H1 (cell line): ENCODE data around the gene NME3. TPM values are rescaled to one million over a fixed set of nuclear protein-coding genes. Genes with fewer than 3 reads are reported as not detected.

ENCODE experiments used
- CTCF ChIA-PET: fragments of 300-600 bp; sonication (Branson Sonifier 250); formaldehyde crosslinking; loops from one replicate; lab custom pipeline; 2021; ENCODE audit not compliant: partially characterized antibody; lab: Charles Lee
- POLR2A ChIA-PET: fragments of 300-600 bp; sonication (Branson Sonifier 250); formaldehyde crosslinking; loops from one replicate; lab custom pipeline; 2021; ENCODE audit warnings: inconsistent platforms; ENCODE audit not compliant: partially characterized antibody; lab: Charles Lee
- DNase-seq, 2 experiments: peaks; one replicate each; pipeline versions ENCODE4 v3.0.0 to v3.0.0-alpha.2; 2010 to 2022; ENCODE audit warnings: low spot score in 2 of 2, low read depth in 1 of 2, mixed read lengths in 1 of 2
- FAIRE-seq: peaks from 2 replicates; lab custom pipeline; 2011; peaks lifted over from hg19 to GRCh38; lab: Jason Lieb, UNC
- H2AFZ ChIP-seq: 2 replicates; pipeline ENCODE4 v1.8.1; 2012; ENCODE audit warnings: low read length, inconsistent platforms
- H2AK5ac ChIP-seq: 2 replicates; pipeline ENCODE4 v1.6.1; 2013; ENCODE audit warnings: low read depth, low read length
- H2BK120ac ChIP-seq: replicated peaks from 2 replicates; pipeline ENCODE3; 2013; ENCODE audit warnings: low read depth, low read length, inconsistent platforms
- H2BK12ac ChIP-seq: 2 replicates; pipeline ENCODE4 v1.6.1; 2013; ENCODE audit warnings: low read depth, low read length
- H2BK15ac ChIP-seq: 2 replicates; pipeline ENCODE4 v1.6.1; 2013; ENCODE audit warnings: low read length
- H2BK20ac ChIP-seq: 2 replicates; pipeline ENCODE4 v1.6.1; 2013; ENCODE audit warnings: low read length
- H2BK5ac ChIP-seq: 2 replicates; pipeline ENCODE4 v1.6.1; 2013; ENCODE audit warnings: low read depth, low read length
- H3K14ac ChIP-seq: 2 replicates; pipeline ENCODE4 v1.6.1; 2013; ENCODE audit warnings: inconsistent platforms; ENCODE audit not compliant: insufficient read length
- H3K18ac ChIP-seq: 2 replicates; pipeline ENCODE4 v1.6.1; 2013; ENCODE audit warnings: low read length; ENCODE audit errors: extremely low read depth
- H3K23ac ChIP-seq: 2 replicates; pipeline ENCODE4 v1.6.1; 2013; ENCODE audit warnings: inconsistent platforms; ENCODE audit not compliant: insufficient read length
- H3K23me2 ChIP-seq: 2 replicates; pipeline ENCODE4 v1.6.1; 2013; ENCODE audit warnings: low read depth, low read length
- H3K27ac ChIP-seq: 2 replicates; pipeline ENCODE4 v1.6.1; 2011; ENCODE audit warnings: low read depth, low read length, inconsistent platforms
- H3K27me3 ChIP-seq, 4 experiments: replicated peaks in 1 of 4; 1 replicate in 1 of 4; 2 replicates in 3 of 4; pipeline versions ENCODE4 v1.6.1 to v1.8.1; 2011 to 2013; ENCODE audit warnings: low read length in 3 of 4, mild to moderate bottlenecking in 3 of 4, inconsistent platforms in 2 of 4, mixed read lengths in 2 of 4, moderate library complexity in 1 of 4; ENCODE audit not compliant: control insufficient read depth in 3 of 4, insufficient read depth in 3 of 4; ENCODE audit errors: extremely low read depth in 1 of 4
- H3K36me3 ChIP-seq, 4 experiments: 2 replicates each; pipeline versions ENCODE4 v1.6.1 to v1.8.1; 2011 to 2013; ENCODE audit warnings: mild to moderate bottlenecking in 4 of 4, low read length in 3 of 4, moderate library complexity in 2 of 4, control low read depth in 1 of 4, inconsistent platforms in 1 of 4; ENCODE audit not compliant: insufficient read depth in 4 of 4, control insufficient read depth in 2 of 4
- H3K4ac ChIP-seq: replicated peaks from 2 replicates; pipeline ENCODE3; 2013; ENCODE audit warnings: low read length, low read depth, mixed read lengths, inconsistent platforms; ENCODE audit not compliant: insufficient read length
- H3K4me1 ChIP-seq, 4 experiments: replicated peaks in 1 of 4; 1 replicate in 1 of 4; 2 replicates in 3 of 4; pipeline versions ENCODE4 v1.6.1 to v1.8.1; 2011 to 2013; ENCODE audit warnings: low read length in 3 of 4, inconsistent platforms in 2 of 4, mixed read lengths in 1 of 4; ENCODE audit not compliant: insufficient read depth in 4 of 4, control insufficient read depth in 3 of 4
- H3K4me2 ChIP-seq, 2 experiments: 2 replicates each; pipeline versions ENCODE4 v1.6.1 to v1.8.1; 2011 to 2013; ENCODE audit warnings: low read depth in 2 of 2, low read length in 2 of 2, control low read depth in 1 of 2, inconsistent platforms in 1 of 2, mild to moderate bottlenecking in 1 of 2; ENCODE audit not compliant: insufficient read depth in 1 of 2
- H3K4me3 ChIP-seq, 4 experiments: fragments of 200-600, 300-600 bp in 1 of 4; sonication (generic), shearing (Covaris generic), sonication (Bioruptor Twin) in 1 of 4; 2 replicates each; pipeline versions ENCODE4 v1.5.1 to v1.8.1; 2011 to 2016; ENCODE audit warnings: low read length in 4 of 4, low read depth in 3 of 4, control low read depth in 2 of 4, inconsistent platforms in 2 of 4, mild to moderate bottlenecking in 2 of 4, mixed read lengths in 1 of 4, moderate library complexity in 1 of 4; ENCODE audit not compliant: insufficient read depth in 2 of 4; ENCODE audit errors: extremely low read depth in 1 of 4
- H3K56ac ChIP-seq: replicated peaks from 2 replicates; pipeline ENCODE3; 2013; ENCODE audit warnings: low read depth, mild to moderate bottlenecking, mixed read lengths, low read length, inconsistent platforms; ENCODE audit not compliant: insufficient read length
- H3K79me1 ChIP-seq: 2 replicates; pipeline ENCODE4 v1.6.1; 2013; ENCODE audit warnings: low read depth, low read length, control low read depth
- H3K79me2 ChIP-seq, 2 experiments: 2 replicates each; pipeline versions ENCODE4 v1.6.1 to v1.8.1; 2012 to 2013; ENCODE audit warnings: low read length in 2 of 2, mild to moderate bottlenecking in 2 of 2, inconsistent platforms in 1 of 2; ENCODE audit not compliant: insufficient read depth in 2 of 2, control insufficient read depth in 1 of 2
- H3K9ac ChIP-seq, 4 experiments: replicated peaks in 1 of 4; 1 replicate in 1 of 4; 2 replicates in 3 of 4; pipeline versions ENCODE4 v1.6.1 to v1.8.1; 2011 to 2013; ENCODE audit warnings: low read depth in 3 of 4, low read length in 3 of 4, control low read depth in 2 of 4, mild to moderate bottlenecking in 2 of 4, moderate library complexity in 2 of 4, inconsistent platforms in 1 of 4; ENCODE audit errors: extremely low read depth in 1 of 4
- H3K9me3 ChIP-seq, 2 experiments: 2 replicates each; pipeline versions ENCODE4 v1.6.1 to v1.8.1; 2012 to 2013; ENCODE audit warnings: mild to moderate bottlenecking in 2 of 2, moderate library complexity in 2 of 2, control low read depth in 1 of 2, inconsistent platforms in 1 of 2, low read depth in 1 of 2, low read length in 1 of 2, mixed read lengths in 1 of 2; ENCODE audit not compliant: insufficient read depth in 2 of 2
- H4K20me1 ChIP-seq, 2 experiments: replicated peaks in 1 of 2; 2 replicates each; pipeline versions ENCODE3 to v1.8.1; 2011 to 2013; ENCODE audit warnings: inconsistent platforms in 2 of 2, low read length in 2 of 2, mild to moderate bottlenecking in 1 of 2; ENCODE audit not compliant: insufficient read depth in 2 of 2, control insufficient read depth in 1 of 2
- H4K5ac ChIP-seq: 2 replicates; pipeline ENCODE4 v1.6.1; 2013; ENCODE audit warnings: low read length, low read depth, mixed read lengths, inconsistent platforms; ENCODE audit not compliant: insufficient read length
- H4K8ac ChIP-seq: 2 replicates; pipeline ENCODE4 v1.8.0; 2013; ENCODE audit warnings: mild to moderate bottlenecking, moderate library complexity, low read length, inconsistent platforms; ENCODE audit not compliant: insufficient read depth; ENCODE audit errors: extremely low read depth
- H4K91ac ChIP-seq: replicated peaks from 2 replicates; pipeline ENCODE3; 2013; ENCODE audit warnings: low read length, mixed read lengths, inconsistent platforms; ENCODE audit not compliant: insufficient read length
- ASH2L ChIP-seq: fragments of 200-600, 300-600 bp; sonication (generic); IDR thresholded peaks from one replicate; pipeline ENCODE4 v1.7.1; 2017; ENCODE audit warnings: low read length
- CHD1 ChIP-seq: IDR thresholded peaks from 2 replicates; pipeline ENCODE4 v1.6.1; 2012; ENCODE audit warnings: low read depth, low read length, improper control_type of control experiment
- CREB1 ChIP-seq: IDR thresholded peaks from 2 replicates; pipeline ENCODE4 v1.6.1; 2012; ENCODE audit warnings: inconsistent platforms
- KDM1A ChIP-seq: fragments of 200-600, 300-600 bp; sonication (generic); IDR thresholded peaks from 2 replicates; pipeline ENCODE4 v1.7.1; 2016; ENCODE audit warnings: mild to moderate bottlenecking, low read length, borderline replicate concordance
- MAFK ChIP-seq: IDR thresholded peaks from 2 replicates; pipeline ENCODE4 v1.6.1; 2012; ENCODE audit warnings: low read depth, mild to moderate bottlenecking, improper control_type of control experiment, low read length
- RBBP5 ChIP-seq: IDR thresholded peaks from 2 replicates; pipeline ENCODE4 v1.7.1; 2012; ENCODE audit warnings: low read depth, mild to moderate bottlenecking, inconsistent platforms, low read length, moderate library complexity, borderline replicate concordance
- RXRA ChIP-seq: IDR thresholded peaks from 2 replicates; pipeline ENCODE4 v1.6.1; 2011; ENCODE audit warnings: low read depth, mild to moderate bottlenecking, low read length, moderate library complexity; ENCODE audit not compliant: insufficient read depth
- SP2 ChIP-seq: IDR thresholded peaks from 2 replicates; pipeline ENCODE4 v1.6.1; 2012; ENCODE audit warnings: mild to moderate bottlenecking, low read length, inconsistent platforms
- YY1 ChIP-seq: IDR thresholded peaks from 2 replicates; pipeline ENCODE4 v1.6.1; 2011; ENCODE audit warnings: low read depth, mild to moderate bottlenecking, low read length
- WGBS, 2 experiments: shearing (Covaris generic) in 1 of 2; methylation state at CpG; one replicate each; pipeline versions ENCODE4 v1.1.6 to v1.1.7; 2013 to 2015; ENCODE audit warnings: low lambda C conversion rate in 2 of 2, mixed read lengths in 2 of 2, inconsistent platforms in 1 of 2, low coverage in 1 of 2, missing lambda C conversion rate in 1 of 2; ENCODE audit not compliant: insufficient replicate concordance in 2 of 2, insufficient coverage in 1 of 2, insufficient read length in 1 of 2; ENCODE audit errors: extremely low coverage in 1 of 2, missing lambda C conversion rate in 1 of 2; 5-methylcytosine and 5-hydroxymethylcytosine counted together
- polyA plus RNA-seq, 7 experiments: library from polyadenylated mRNA; depleted of rRNA in 3 of 7; stranded (reverse) in 5 of 7; unstranded in 2 of 7; fragments of >200 nt in 5 of 7; fragments of 200-250 nt in 2 of 7; gene quantifications; 1 replicate in 5 of 7; 2 replicates in 1 of 7; 4 replicates in 1 of 7; pipeline versions ENCODE4 v1.2.1 to v1.2.3, GENCODE V29; 2011 to 2013; ENCODE audit warnings: missing spikeins in 2 of 7, mixed read lengths in 2 of 7
- total RNA-seq: library from RNA; stranded (reverse); fragmentation: NEBNext Ultra II Directional; extraction: Animal tissue kit (Norgen Biotek cat#: 25700); gene quantifications from 2 replicates; pipeline ENCODE4 v1.2.1, GENCODE V29; 2021
- TF ChIP-seq, protein P1 (sequence below): IDR thresholded peaks from 2 replicates; pipeline ENCODE4 v1.6.1; 2011; ENCODE audit warnings: low read depth, mild to moderate bottlenecking, low read length; ENCODE audit not compliant: insufficient read depth

Gene NME3
- total and polyA plus RNA-seq, 2 of the 8 experiments (the other 6 are each of a cell fraction or from before 2014, with no cell fraction given), result 72.5 to 163 TPM

DNA sequence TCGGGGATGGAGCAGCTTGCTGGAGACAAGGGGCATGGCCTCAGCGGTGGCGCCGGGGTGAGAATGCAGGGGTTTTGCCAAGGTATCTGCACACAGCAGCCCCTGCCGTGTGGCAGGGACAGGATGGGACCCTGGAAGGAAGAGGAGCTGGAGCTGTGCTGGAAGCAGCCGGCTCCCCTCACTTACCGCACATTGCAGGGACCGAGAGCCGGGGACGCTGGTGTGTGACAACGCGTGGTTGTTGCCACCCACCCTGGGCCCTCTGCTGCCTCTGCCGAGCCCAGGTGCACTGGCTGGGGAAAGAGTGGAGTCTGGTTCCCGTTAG is 14.5 kb upstream of the NME3 start:
- no peak overlapping the region for H3K9ac ChIP-seq
- no peak overlapping the region for H3K4ac ChIP-seq
- 93% methylated on average over 14 of the region's 14 CpGs; no CpG with 5 or more reads in 1 of the 2 experiments for WGBS, 2 experiments
- H3K23ac ChIP-seq, result no peak overlapping the region
- H3K56ac ChIP-seq, result no peak overlapping the region
- no peak overlapping the region for H2BK120ac ChIP-seq
- DNase-seq, result no peak
- H3K23me2 ChIP-seq, result peaks cover 3% of the 10 kb centered on the region; the same call in 1 of the 2 replicates
- POLR2A ChIA-PET, result interaction anchor here (4.0 kb wide), 1 partner anchor 11 kb away, joined by 13 read pairs; no protein-coding TSS in a partner anchor
- peaks cover 0 to 35% of the 10 kb centered on the region in 2 experiments; a peak in 3 of 4 replicates for H3K79me2 ChIP-seq
- CTCF ChIA-PET, result interaction anchor here (0.5 to 1.4 kb wide), 3 partner anchors 12 to 42 kb away, joined by 3 to 4 read pairs (median 3); partner anchors contain the start of gene FAHD1
- no peak overlapping the region for H3K4me3 ChIP-seq
- no peaks in the 10 kb centered on the region for H3K27me3 ChIP-seq
- no peak overlapping the region for H4K91ac ChIP-seq
- no peak overlapping the region for H2BK5ac ChIP-seq
- no peak overlapping the region for H4K5ac ChIP-seq
- H3K4me2 ChIP-seq, result no peak overlapping the region
- H4K8ac ChIP-seq, result 0 out of 2 replicates have a peak overlapping the region, but pooled peaks have one; percentile 5
- no peak overlapping the region for H2BK20ac ChIP-seq
- H3K14ac ChIP-seq, result no peak overlapping the region
- H2BK12ac ChIP-seq, result no peak overlapping the region
- no peaks in the 10 kb centered on the region for H3K9me3 ChIP-seq
- H2BK15ac ChIP-seq, result no peak overlapping the region
- H3K79me1 ChIP-seq, result peaks cover 16% of the 10 kb centered on the region; the same call in 1 of the 2 replicates
- H3K4me1 ChIP-seq, result peaks cover 0 to 7% (median 4%) of the 10 kb centered on the region in 4 experiments; a peak in 5 of 7 replicates
- H2AFZ ChIP-seq, result no peak overlapping the region
- H3K27ac ChIP-seq, result no peak overlapping the region
- TF ChIP-seq RXRA (no peak), ASH2L (no peak), CHD1 (no peak), SP2 (no peak), RBBP5 (no peak), CREB1 (no peak), MAFK (no peak), YY1 (no peak), KDM1A (no peak)
- TF ChIP-seq, protein P1, sequence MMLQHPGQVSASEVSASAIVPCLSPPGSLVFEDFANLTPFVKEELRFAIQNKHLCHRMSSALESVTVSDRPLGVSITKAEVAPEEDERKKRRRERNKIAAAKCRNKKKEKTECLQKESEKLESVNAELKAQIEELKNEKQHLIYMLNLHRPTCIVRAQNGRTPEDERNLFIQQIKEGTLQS, result no peak
- TF ChIP-seq, all 59 proteins: peak for 0
- no peak overlapping the region for H3K18ac ChIP-seq
- peaks cover 20 to 25% of the 10 kb centered on the region in 2 experiments for H4K20me1 ChIP-seq
- FAIRE-seq, result no peak
- H3K36me3 ChIP-seq, result peaks cover 0 to 34% (median 2%) of the 10 kb centered on the region in 4 experiments; a peak in 4 of 8 replicates
- no peak overlapping the region for H2AK5ac ChIP-seq
